SK-N-MC (cell line): ENCODE results near the gene CCDC27.

ENCODE experiments used
- FOXP2 ChIP-seq: optimal IDR thresholded peaks from 2 replicates; pipeline ENCODE3; 2011; ENCODE audit warnings: mild to moderate bottlenecking, moderate library complexity; ENCODE audit not compliant: insufficient read depth; ENCODE audit errors: extremely low read length, control extremely low read depth
- POLR2AphosphoS5 ChIP-seq: IDR thresholded peaks from 2 replicates; pipeline ENCODE4 v1.6.1; 2012; ENCODE audit warnings: mild to moderate bottlenecking, low read depth, low read length, borderline replicate concordance

DNA sequence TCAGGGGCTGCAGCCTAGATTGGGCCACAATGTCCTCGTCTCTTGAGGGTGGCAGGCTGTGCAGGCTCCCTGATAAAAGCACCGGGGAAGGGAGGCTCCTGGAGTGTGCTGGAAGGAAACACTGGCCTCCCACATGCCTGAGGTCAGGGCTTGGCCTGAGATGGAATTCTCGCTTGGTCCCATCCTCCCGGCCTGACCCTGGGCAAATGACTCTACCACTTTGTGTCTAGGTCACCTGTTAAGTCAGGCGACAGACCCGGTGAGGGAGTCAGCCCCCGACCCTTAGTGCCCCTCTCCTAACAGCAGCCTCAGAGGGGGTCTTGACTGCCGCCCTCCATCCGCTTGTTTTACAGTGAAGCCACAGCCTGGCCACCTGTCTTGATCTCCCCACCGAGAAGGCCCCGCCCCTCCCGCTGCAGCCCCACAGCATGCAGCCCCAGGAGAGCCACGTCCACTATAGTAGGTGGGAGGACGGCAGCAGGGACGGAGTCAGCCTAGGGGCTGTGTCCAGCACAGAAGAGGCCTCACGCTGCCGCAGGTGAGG lies 22.8 kb downstream of the CCDC27 start:
- no peak for TF ChIP-seq POLR2AphosphoS5
- TF ChIP-seq FOXP2 = no peak
